GM03348 (cell line): ENCODE data around the gene COMT.
"Not testable (repeated sequence)": the region's sequence is repeated elsewhere in the genome, so short reads cannot be mapped to it uniquely, and the experiment has no call there.

Source experiments
- DNase-seq: peaks from one replicate; pipeline ENCODE4 v3.0.0; 2012; ENCODE audit warnings: low spot score

Gene COMT

GRCh38 chr22:19909350-19910179, 32.0 kb upstream of the COMT start:
- peak; percentile 92 for DNase-seq

GRCh38 chr22:19910180-19910744, 31.3 kb upstream of the COMT start:
- DNase-seq, result no peak

GRCh38 chr22:19911540-19912270, 29.9 kb upstream of the COMT start:
- DNase-seq, result no peak

GRCh38 chr22:19912271-19912999, 29.1 kb upstream of the COMT start:
- no peak for DNase-seq

GRCh38 chr22:19913337-19913936, 28.1 kb upstream of the COMT start:
- no peak for DNase-seq

- DNase-seq, result no peak
These were observed 27.2 kb upstream of the COMT start for GRCh38 chr22:19914201-19914943.

- DNase-seq, result no peak
These were observed 26.2 kb upstream of the COMT start for GRCh38 chr22:19915287-19915954.

GRCh38 chr22:19916006-19916405, 25.6 kb upstream of the COMT start:
- no peak for DNase-seq

GRCh38 chr22:19916941-19917340, 24.6 kb upstream of the COMT start:
- DNase-seq, result no peak

- no peak for DNase-seq
These were observed 24.0 kb upstream of the COMT start for GRCh38 chr22:19917389-19918138.

- no peak for DNase-seq
These were observed 23.1 kb upstream of the COMT start for GRCh38 chr22:19918332-19919106.

GRCh38 chr22:19919701-19920363, 21.7 kb upstream of the COMT start:
- no peak for DNase-seq

GRCh38 chr22:19921544-19922081, 20.0 kb upstream of the COMT start:
- no peak for DNase-seq

GRCh38 chr22:19923914-19924513, 17.6 kb upstream of the COMT start:
- no peak for DNase-seq

GRCh38 chr22:19926028-19926427, 15.5 kb upstream of the COMT start:
- not testable (repeated sequence) for DNase-seq

- no peak for DNase-seq
These were observed 13.9 kb upstream of the COMT start for GRCh38 chr22:19927696-19928095.

GRCh38 chr22:19928207-19928606, 13.4 kb upstream of the COMT start:
- no peak for DNase-seq
